HCT116 (cell line): ENCODE data around the gene POLRMT.

Source experiments
- CTCF ChIP-seq, 3 experiments: fragments of 200-600 bp in 1 of 3; sonication (generic) in 1 of 3; IDR thresholded peaks in 2 of 3; conservative IDR thresholded peaks in 1 of 3; 2 replicates each; pipeline ENCODE4 v1.5.1; 2012 to 2017; ENCODE audit warnings: low read depth in 2 of 3, low read length in 2 of 3, antibody characterized with exemption in 1 of 3, borderline replicate concordance in 1 of 3, control low read depth in 1 of 3, mild to moderate bottlenecking in 1 of 3, mixed read lengths in 1 of 3, mixed run types in 1 of 3, moderate library complexity in 1 of 3; ENCODE audit not compliant: insufficient read depth in 1 of 3
- POLR2A ChIP-seq: IDR thresholded peaks from 2 replicates; pipeline ENCODE4 v1.7.0; 2011; ENCODE audit warnings: borderline replicate concordance; ENCODE audit not compliant: insufficient read depth, insufficient read length; ENCODE audit errors: extremely low read depth
- SP1 ChIP-seq: IDR thresholded peaks from 2 replicates; pipeline ENCODE4 v1.6.1; 2012; ENCODE audit warnings: low read depth
- ZNF274 ChIP-seq: fragments of 200-500 bp; sonication (Bioruptor generic); IDR thresholded peaks from 2 replicates; pipeline ENCODE4 v1.6.1; 2014; ENCODE audit warnings: mild to moderate bottlenecking, low read depth, low read length, inconsistent platforms
- TF ChIP-seq, protein P1 (sequence below): IDR thresholded peaks from 2 replicates; pipeline ENCODE4 v1.6.1; 2012; ENCODE audit warnings: low read depth

- no peak for TF ChIP-seq CTCF (IDR thresholded peaks at IDR 0.05 in 2 of 3, conservative IDR thresholded peaks at IDR 0.05 in 1 of 3; ENCODE audit: borderline replicate concordance in 1 of 3, insufficient read depth in 1 of 3, low read depth in 2 of 3, low read length in 2 of 3)
- TF ChIP-seq, protein P1, sequence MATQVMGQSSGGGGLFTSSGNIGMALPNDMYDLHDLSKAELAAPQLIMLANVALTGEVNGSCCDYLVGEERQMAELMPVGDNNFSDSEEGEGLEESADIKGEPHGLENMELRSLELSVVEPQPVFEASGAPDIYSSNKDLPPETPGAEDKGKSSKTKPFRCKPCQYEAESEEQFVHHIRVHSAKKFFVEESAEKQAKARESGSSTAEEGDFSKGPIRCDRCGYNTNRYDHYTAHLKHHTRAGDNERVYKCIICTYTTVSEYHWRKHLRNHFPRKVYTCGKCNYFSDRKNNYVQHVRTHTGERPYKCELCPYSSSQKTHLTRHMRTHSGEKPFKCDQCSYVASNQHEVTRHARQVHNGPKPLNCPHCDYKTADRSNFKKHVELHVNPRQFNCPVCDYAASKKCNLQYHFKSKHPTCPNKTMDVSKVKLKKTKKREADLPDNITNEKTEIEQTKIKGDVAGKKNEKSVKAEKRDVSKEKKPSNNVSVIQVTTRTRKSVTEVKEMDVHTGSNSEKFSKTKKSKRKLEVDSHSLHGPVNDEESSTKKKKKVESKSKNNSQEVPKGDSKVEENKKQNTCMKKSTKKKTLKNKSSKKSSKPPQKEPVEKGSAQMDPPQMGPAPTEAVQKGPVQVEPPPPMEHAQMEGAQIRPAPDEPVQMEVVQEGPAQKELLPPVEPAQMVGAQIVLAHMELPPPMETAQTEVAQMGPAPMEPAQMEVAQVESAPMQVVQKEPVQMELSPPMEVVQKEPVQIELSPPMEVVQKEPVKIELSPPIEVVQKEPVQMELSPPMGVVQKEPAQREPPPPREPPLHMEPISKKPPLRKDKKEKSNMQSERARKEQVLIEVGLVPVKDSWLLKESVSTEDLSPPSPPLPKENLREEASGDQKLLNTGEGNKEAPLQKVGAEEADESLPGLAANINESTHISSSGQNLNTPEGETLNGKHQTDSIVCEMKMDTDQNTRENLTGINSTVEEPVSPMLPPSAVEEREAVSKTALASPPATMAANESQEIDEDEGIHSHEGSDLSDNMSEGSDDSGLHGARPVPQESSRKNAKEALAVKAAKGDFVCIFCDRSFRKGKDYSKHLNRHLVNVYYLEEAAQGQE, result no peak
- TF ChIP-seq SP1, result no peak
- no peak for TF ChIP-seq POLR2A
- no peak for TF ChIP-seq ZNF274
Observed at GRCh38 chr19:616747-617526, 16.4 kb downstream of the POLRMT start.
